ENCODE results near the gene LRRC30.

The LRRC30 gene

DNA sequence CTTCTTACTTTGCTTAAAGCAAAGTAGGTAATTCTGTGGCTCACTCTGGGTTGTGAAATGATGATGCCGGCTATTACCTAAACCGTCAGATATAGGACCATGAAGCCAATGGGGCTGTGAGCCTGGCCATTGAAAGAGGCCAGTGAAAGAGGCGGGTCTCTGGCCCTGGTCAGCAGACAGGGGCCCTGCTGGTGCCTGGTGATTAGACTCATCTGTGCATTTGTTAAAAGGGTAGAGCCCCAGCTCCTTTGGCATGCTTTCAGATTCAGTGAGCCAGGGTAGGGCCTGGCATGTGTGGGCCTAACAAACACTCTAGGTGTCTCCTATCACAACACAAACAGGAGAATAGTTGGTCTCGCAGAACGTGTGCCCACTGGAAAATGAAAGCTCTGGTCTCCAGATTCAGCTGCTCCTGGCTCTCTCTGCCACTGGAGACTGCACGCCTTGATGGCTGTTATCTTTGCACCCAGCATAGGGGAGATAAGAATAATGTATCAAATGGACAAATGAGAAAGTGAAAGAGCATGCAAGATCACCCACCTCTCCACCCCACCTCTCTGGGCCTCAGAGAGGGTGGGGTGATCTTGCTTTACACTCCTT, 6.9 kb downstream of the LRRC30 start:
- Histone ChIP-seq H3K9me3 (ENCODE audit: control insufficient read depth, insufficient read depth, low read length) (no peaks in the 10 kb centered on the region), H3K27ac (ENCODE audit: low read length) (no peak overlapping the region), H3K36me3 (ENCODE audit: control insufficient read depth, insufficient read depth, low read length) (no peaks in the 10 kb centered on the region), H3K4me3 (ENCODE audit: low read length) (no peak overlapping the region), H3K4me1 (ENCODE audit: control insufficient read depth, insufficient read depth, low read length) (no peaks in the 10 kb centered on the region), H3K27me3 (ENCODE audit: control insufficient read depth, insufficient read depth, low read length) (no peaks in the 10 kb centered on the region)
- no peak for DNase-seq (ENCODE audit: low read depth, low spot score)
- no CpG with 5 or more reads among the region's 6 CpGs for WGBS (ENCODE audit: insufficient coverage, insufficient read length)

GRCh38 chr18:7242926-7243325, 12.0 kb downstream of the LRRC30 start:
- no CpG with 5 or more reads among the region's 4 CpGs for WGBS (ENCODE audit: insufficient coverage, insufficient read length)
- Histone ChIP-seq H3K27ac (ENCODE audit: low read length) (no peak overlapping the region), H3K27me3 (ENCODE audit: control insufficient read depth, insufficient read depth, low read length) (no peaks in the 10 kb centered on the region)

DNA sequence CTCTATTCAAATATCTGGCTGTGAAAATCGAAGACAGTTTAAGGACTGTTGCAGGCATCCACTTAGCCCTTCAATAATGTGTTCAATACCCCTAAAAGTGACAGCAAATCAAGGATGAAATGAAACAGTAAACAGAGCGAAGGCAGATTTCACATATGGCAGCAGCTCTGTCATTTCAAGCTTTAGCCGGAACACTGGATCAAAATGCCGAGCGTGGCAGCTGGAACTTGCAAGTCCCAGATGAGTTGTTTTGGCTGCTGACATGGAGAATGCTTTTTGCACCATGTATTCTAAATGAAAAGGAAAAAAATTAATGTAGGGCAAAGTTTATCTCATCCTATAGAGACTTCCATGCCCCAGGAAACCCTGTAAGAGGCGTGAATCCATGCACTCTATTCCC, 18.0 kb downstream of the LRRC30 start:
- no peaks in the 10 kb centered on the region for H3K4me1 ChIP-seq (ENCODE audit: control insufficient read depth, insufficient read depth, low read length)
- H3K27ac ChIP-seq (ENCODE audit: low read length), result no peak overlapping the region
- no peaks in the 10 kb centered on the region for H3K36me3 ChIP-seq (ENCODE audit: control insufficient read depth, insufficient read depth, low read length)
- no peaks in the 10 kb centered on the region for H3K9me3 ChIP-seq (ENCODE audit: control insufficient read depth, insufficient read depth, low read length)
- WGBS (ENCODE audit: insufficient coverage, insufficient read length), result no CpG with 5 or more reads among the region's 6 CpGs
- H3K4me3 ChIP-seq (ENCODE audit: low read length), result no peak overlapping the region
- no peaks in the 10 kb centered on the region for H3K27me3 ChIP-seq (ENCODE audit: control insufficient read depth, insufficient read depth, low read length)
- no peak for DNase-seq (ENCODE audit: low read depth, low spot score)

More at GRCh38 chr18:7242926-7243325, 12.0 kb downstream of the LRRC30 start:
- DNase-seq (ENCODE audit: low read depth, low spot score), result no peak
- Histone ChIP-seq H3K4me1 (ENCODE audit: control insufficient read depth, insufficient read depth, low read length) (no peaks in the 10 kb centered on the region), H3K36me3 (ENCODE audit: control insufficient read depth, insufficient read depth, low read length) (no peaks in the 10 kb centered on the region), H3K9me3 (ENCODE audit: control insufficient read depth, insufficient read depth, low read length) (no peaks in the 10 kb centered on the region), H3K4me3 (ENCODE audit: low read length) (no peak overlapping the region)

DNA sequence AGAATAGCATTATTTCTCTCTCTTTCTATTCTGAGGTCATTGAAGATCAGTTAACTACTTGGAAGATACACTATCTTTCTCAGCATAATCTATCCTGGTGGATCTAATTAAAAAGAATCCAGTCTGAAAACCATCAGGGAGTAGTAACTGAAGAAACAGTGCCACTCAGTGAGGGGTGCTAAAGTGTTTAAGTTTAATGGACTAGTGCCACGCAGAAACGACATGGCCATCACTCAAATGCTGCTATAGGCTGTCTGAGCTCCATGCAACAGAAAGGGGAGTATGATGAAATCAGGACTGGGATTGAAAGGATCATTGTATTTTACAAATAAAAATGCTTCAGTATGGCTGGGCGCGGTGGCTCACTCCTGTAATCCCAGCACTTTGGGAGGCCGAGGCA, 23.3 kb downstream of the LRRC30 start:
- DNase-seq (ENCODE audit: low read depth, low spot score), result no peak
- no peaks in the 10 kb centered on the region for H3K27me3 ChIP-seq (ENCODE audit: control insufficient read depth, insufficient read depth, low read length)
- H3K4me3 ChIP-seq (ENCODE audit: low read length), result no peak overlapping the region
- H3K27ac ChIP-seq (ENCODE audit: low read length), result no peak overlapping the region
- H3K9me3 ChIP-seq (ENCODE audit: control insufficient read depth, insufficient read depth, low read length), result no peaks in the 10 kb centered on the region
- H3K4me1 ChIP-seq (ENCODE audit: control insufficient read depth, insufficient read depth, low read length), result no peaks in the 10 kb centered on the region
- WGBS (ENCODE audit: insufficient coverage, insufficient read length), result no CpG with 5 or more reads among the region's 5 CpGs
- H3K36me3 ChIP-seq (ENCODE audit: control insufficient read depth, insufficient read depth, low read length), result no peaks in the 10 kb centered on the region

DNA sequence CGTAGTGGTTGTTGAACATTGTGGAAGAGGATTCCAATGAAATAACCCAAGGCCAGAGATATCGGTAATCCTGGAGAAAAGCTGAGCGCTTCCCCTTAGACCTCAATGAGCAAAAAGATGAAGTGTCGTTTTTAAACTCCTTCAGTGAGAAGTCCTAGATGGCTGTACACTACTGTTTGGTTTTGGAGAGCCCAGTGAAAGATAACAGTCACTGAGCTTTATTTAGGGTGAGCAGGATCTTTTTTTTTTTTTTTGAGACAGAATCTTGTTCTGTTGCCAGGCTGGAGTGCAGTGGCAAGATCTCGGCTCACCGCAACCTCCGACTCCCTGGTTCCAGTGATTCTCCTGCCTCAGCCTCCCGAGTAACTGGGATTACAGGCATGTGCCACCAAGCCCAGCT, 24.2 kb downstream of the LRRC30 start:
- Histone ChIP-seq H3K27me3 (ENCODE audit: control insufficient read depth, insufficient read depth, low read length) (no peaks in the 10 kb centered on the region), H3K4me1 (ENCODE audit: control insufficient read depth, insufficient read depth, low read length) (no peaks in the 10 kb centered on the region), H3K9me3 (ENCODE audit: control insufficient read depth, insufficient read depth, low read length) (no peaks in the 10 kb centered on the region), H3K4me3 (ENCODE audit: low read length) (no peak overlapping the region), H3K36me3 (ENCODE audit: control insufficient read depth, insufficient read depth, low read length) (no peaks in the 10 kb centered on the region), H3K27ac (ENCODE audit: low read length) (no peak overlapping the region)
- DNase-seq (ENCODE audit: low read depth, low spot score), result no peak
- WGBS (ENCODE audit: insufficient coverage, insufficient read length), result no CpG with 5 or more reads among the region's 8 CpGs

DNA sequence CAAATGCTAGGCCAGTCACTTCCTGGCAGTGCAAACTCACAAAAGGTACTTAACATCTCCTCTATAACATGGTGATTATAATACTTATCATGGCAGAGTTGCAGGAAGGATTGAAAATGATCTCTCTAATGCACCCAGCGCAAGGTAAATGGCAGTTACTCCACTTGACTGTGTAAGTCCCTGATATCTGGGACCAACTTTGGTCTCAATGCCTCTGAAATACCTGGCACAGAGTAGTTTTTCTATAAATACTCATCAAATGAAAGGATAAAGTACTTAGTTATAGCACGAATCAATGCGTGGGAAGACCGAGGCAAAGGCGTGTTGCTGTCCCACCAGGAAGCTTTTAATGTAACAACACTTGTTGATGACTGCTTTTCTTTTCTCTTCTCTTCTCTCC, 24.8 kb downstream of the LRRC30 start:
- no peaks in the 10 kb centered on the region for H3K9me3 ChIP-seq (ENCODE audit: control insufficient read depth, insufficient read depth, low read length)
- H3K27me3 ChIP-seq (ENCODE audit: control insufficient read depth, insufficient read depth, low read length), result no peaks in the 10 kb centered on the region
- H3K4me1 ChIP-seq (ENCODE audit: control insufficient read depth, insufficient read depth, low read length), result no peaks in the 10 kb centered on the region
- H3K4me3 ChIP-seq (ENCODE audit: low read length), result no peak overlapping the region
- no CpG with 5 or more reads among the region's 5 CpGs for WGBS (ENCODE audit: insufficient coverage, insufficient read length)
- H3K27ac ChIP-seq (ENCODE audit: low read length), result no peak overlapping the region
- DNase-seq (ENCODE audit: low read depth, low spot score), result no peak
- no peaks in the 10 kb centered on the region for H3K36me3 ChIP-seq (ENCODE audit: control insufficient read depth, insufficient read depth, low read length)

DNA sequence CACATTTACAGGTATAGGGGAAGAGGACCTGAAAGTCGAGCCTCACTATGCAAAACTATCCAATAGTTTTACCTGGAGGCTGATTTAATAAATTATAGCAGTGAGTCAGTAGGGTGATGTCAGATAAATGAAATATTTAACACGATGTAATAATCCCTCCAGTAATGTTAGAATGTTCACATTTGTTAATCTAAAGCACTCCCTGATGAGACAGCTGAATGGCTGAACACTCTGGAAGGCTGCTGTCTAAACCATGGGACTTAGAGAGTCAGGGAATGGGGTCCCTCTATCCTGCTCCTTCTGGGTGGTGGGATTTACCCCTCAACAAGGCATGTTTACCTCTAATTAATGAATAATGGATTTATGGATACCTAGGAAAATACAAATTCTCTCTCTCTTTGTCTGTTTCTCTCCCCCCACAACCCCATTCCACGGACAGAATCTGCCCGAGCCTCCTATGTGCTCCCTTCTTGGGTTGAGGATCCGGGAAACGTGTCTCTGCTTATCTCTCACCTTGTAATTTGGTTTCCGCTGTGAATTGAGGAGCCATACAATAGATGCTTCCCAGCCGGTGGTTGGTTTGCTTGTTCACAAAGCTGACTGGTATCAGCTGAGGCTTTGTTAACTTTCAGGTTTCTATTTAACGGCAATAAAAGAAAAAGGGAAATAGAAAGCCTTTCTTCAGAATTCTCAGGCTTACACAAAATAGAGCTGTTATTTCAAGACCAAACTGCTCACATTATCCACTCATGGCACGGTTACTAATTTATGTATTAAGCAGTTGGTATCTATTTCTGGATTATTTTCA, 25.9 kb downstream of the LRRC30 start:
- H3K36me3 ChIP-seq (ENCODE audit: control insufficient read depth, insufficient read depth, low read length), result no peaks in the 10 kb centered on the region
- H3K9me3 ChIP-seq (ENCODE audit: control insufficient read depth, insufficient read depth, low read length), result no peaks in the 10 kb centered on the region
- whole genome bisulfite sequencing (ENCODE audit: insufficient coverage, insufficient read length), result no CpG with 5 or more reads among the region's 10 CpGs
- no peaks in the 10 kb centered on the region for H3K4me1 ChIP-seq (ENCODE audit: control insufficient read depth, insufficient read depth, low read length)
- DNase-seq (ENCODE audit: low read depth, low spot score), result no peak
- H3K27me3 ChIP-seq (ENCODE audit: control insufficient read depth, insufficient read depth, low read length), result no peaks in the 10 kb centered on the region
- no peak overlapping the region for H3K27ac ChIP-seq (ENCODE audit: low read length)
- no peak overlapping the region for H3K4me3 ChIP-seq (ENCODE audit: low read length)

GRCh38 chr18:7257426-7257740, 26.5 kb downstream of the LRRC30 start:
- no peak overlapping the region for H3K27ac ChIP-seq (ENCODE audit: low read length)
- no peak overlapping the region for H3K4me3 ChIP-seq (ENCODE audit: low read length)
- H3K27me3 ChIP-seq (ENCODE audit: control insufficient read depth, insufficient read depth, low read length), result no peaks in the 10 kb centered on the region
- DNase-seq (ENCODE audit: low read depth, low spot score), result no peak
- H3K36me3 ChIP-seq (ENCODE audit: control insufficient read depth, insufficient read depth, low read length), result no peaks in the 10 kb centered on the region
- no CpG with 5 or more reads among the region's 3 CpGs for WGBS (ENCODE audit: insufficient coverage, insufficient read length)
- H3K9me3 ChIP-seq (ENCODE audit: control insufficient read depth, insufficient read depth, low read length), result no peaks in the 10 kb centered on the region
- no peaks in the 10 kb centered on the region for H3K4me1 ChIP-seq (ENCODE audit: control insufficient read depth, insufficient read depth, low read length)

DNA sequence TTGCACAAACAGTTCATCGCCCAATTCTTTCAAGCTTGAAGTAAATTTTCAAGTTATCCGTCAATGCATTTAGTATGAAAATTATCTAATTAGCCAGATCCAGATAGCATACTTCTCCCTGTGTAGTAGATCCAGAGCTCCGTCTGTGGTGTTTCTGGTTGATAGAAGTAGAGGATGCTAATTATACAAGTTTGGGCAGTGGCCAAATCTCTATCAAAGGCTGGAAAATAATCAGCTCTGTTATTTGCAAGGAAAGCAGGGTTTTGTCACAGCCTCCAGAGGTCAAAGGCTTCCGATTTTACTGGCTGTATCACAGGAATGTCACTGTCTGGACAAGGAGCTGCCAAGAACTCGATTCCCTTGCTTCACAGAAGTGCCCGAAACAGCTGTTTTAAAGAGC, 28.6 kb downstream of the LRRC30 start:
- no peaks in the 10 kb centered on the region for H3K36me3 ChIP-seq (ENCODE audit: control insufficient read depth, insufficient read depth, low read length)
- no peak overlapping the region for H3K27ac ChIP-seq (ENCODE audit: low read length)
- no peaks in the 10 kb centered on the region; the same call in 1 of the 2 replicates for H3K4me1 ChIP-seq (ENCODE audit: control insufficient read depth, insufficient read depth, low read length)
- no CpG with 5 or more reads among the region's 6 CpGs for WGBS (ENCODE audit: insufficient coverage, insufficient read length)
- H3K9me3 ChIP-seq (ENCODE audit: control insufficient read depth, insufficient read depth, low read length), result no peaks in the 10 kb centered on the region
- H3K27me3 ChIP-seq (ENCODE audit: control insufficient read depth, insufficient read depth, low read length), result no peaks in the 10 kb centered on the region
- DNase-seq (ENCODE audit: low read depth, low spot score), result no peak
- no peak overlapping the region for H3K4me3 ChIP-seq (ENCODE audit: low read length)

- no peak overlapping the region for H3K27ac ChIP-seq (ENCODE audit: low read length)
- no peaks in the 10 kb centered on the region for H3K36me3 ChIP-seq (ENCODE audit: control insufficient read depth, insufficient read depth, low read length)
- no peak for DNase-seq (ENCODE audit: low read depth, low spot score)
- H3K9me3 ChIP-seq (ENCODE audit: control insufficient read depth, insufficient read depth, low read length), result no peaks in the 10 kb centered on the region
- no peak overlapping the region for H3K4me3 ChIP-seq (ENCODE audit: low read length)
- no peaks in the 10 kb centered on the region for H3K27me3 ChIP-seq (ENCODE audit: control insufficient read depth, insufficient read depth, low read length)
- no peaks in the 10 kb centered on the region; the same call in 1 of the 2 replicates for H3K4me1 ChIP-seq (ENCODE audit: control insufficient read depth, insufficient read depth, low read length)
- WGBS (ENCODE audit: insufficient coverage, insufficient read length), result no CpG with 5 or more reads among the region's 3 CpGs
Measured at GRCh38 chr18:7261199-7261598, 30.3 kb downstream of the LRRC30 start.

- H3K36me3 ChIP-seq (ENCODE audit: control insufficient read depth, insufficient read depth, low read length), result no peaks in the 10 kb centered on the region
- H3K9me3 ChIP-seq (ENCODE audit: control insufficient read depth, insufficient read depth, low read length), result no peaks in the 10 kb centered on the region
- no peaks in the 10 kb centered on the region; the same call in 1 of the 2 replicates for H3K4me1 ChIP-seq (ENCODE audit: control insufficient read depth, insufficient read depth, low read length)
- H3K27me3 ChIP-seq (ENCODE audit: control insufficient read depth, insufficient read depth, low read length), result 0 out of 2 replicates have a peak, but pooled peaks cover 1% of the 10 kb centered on the region
- H3K27ac ChIP-seq (ENCODE audit: low read length), result no peak overlapping the region
- WGBS (ENCODE audit: insufficient coverage, insufficient read length), result no CpG with 5 or more reads among the region's 3 CpGs
- no peak for DNase-seq (ENCODE audit: low read depth, low spot score)
- no peak overlapping the region for H3K4me3 ChIP-seq (ENCODE audit: low read length)
Measured at GRCh38 chr18:7267973-7268372, 37.1 kb downstream of the LRRC30 start.
